Loucy (cell line): ENCODE data around the gene GPR35.

Experiments used
- H2AFZ ChIP-seq: fragments of 200-600 bp; sonication (generic); 2 replicates; pipeline ENCODE4 v1.6.0; 2016; ENCODE audit warnings: antibody characterized with exemption, mild to moderate bottlenecking, low read length, moderate library complexity
- H3F3A ChIP-seq: fragments of 200-600 bp; 2 replicates; pipeline ENCODE4 v1.6.0; 2016; ENCODE audit warnings: antibody characterized with exemption, low read depth, mild to moderate bottlenecking
- H3K27me3 ChIP-seq: fragments of 200-600 bp; sonication (generic); 2 replicates; pipeline ENCODE4 v1.6.1; 2014; ENCODE audit warnings: low read length, mild to moderate bottlenecking; ENCODE audit not compliant: insufficient read depth, poor library complexity, severe bottlenecking
- H3K36me3 ChIP-seq: fragments of 200-600 bp; sonication (generic); 2 replicates; pipeline ENCODE4 v1.6.1; 2016; ENCODE audit warnings: low read length; ENCODE audit not compliant: insufficient read depth
- H3K4me1 ChIP-seq: fragments of 200-600 bp; sonication (generic); 2 replicates; pipeline ENCODE4 v1.5.1; 2014; ENCODE audit warnings: low read length, mild to moderate bottlenecking; ENCODE audit not compliant: insufficient read depth, poor library complexity, severe bottlenecking
- H3K4me2 ChIP-seq: fragments of 200-600 bp; sonication (generic); 2 replicates; pipeline ENCODE4 v1.6.0; 2014; ENCODE audit warnings: antibody characterized with exemption, low read length, low read depth, mild to moderate bottlenecking; ENCODE audit not compliant: poor library complexity, severe bottlenecking
- H3K4me3 ChIP-seq: fragments of 200-600 bp; sonication (generic); 2 replicates; pipeline ENCODE4 v1.5.1; 2014; ENCODE audit warnings: low read length, mild to moderate bottlenecking, mixed read lengths; ENCODE audit not compliant: poor library complexity, severe bottlenecking
- H3K79me2 ChIP-seq: fragments of 200-600 bp; sonication (generic); 2 replicates; pipeline ENCODE4 v1.6.1; 2014; ENCODE audit warnings: low read length; ENCODE audit not compliant: insufficient read depth
- H3K9ac ChIP-seq: fragments of 200-600 bp; sonication (generic); 2 replicates; pipeline ENCODE4 v1.6.0; 2014; ENCODE audit warnings: mild to moderate bottlenecking, low read depth, low read length, moderate library complexity; ENCODE audit not compliant: poor library complexity, severe bottlenecking
- H3K9me2 ChIP-seq: fragments of 200-600 bp; sonication (generic); replicated peaks from 2 replicates; pipeline ENCODE4 v1.6.1; 2016; ENCODE audit warnings: low read depth, low read length, mixed read lengths
- H3K9me3 ChIP-seq: fragments of 200-600 bp; sonication (generic); 2 replicates; pipeline ENCODE4 v1.6.1; 2014; ENCODE audit warnings: mild to moderate bottlenecking, antibody characterized with exemption, low read length, low read depth; ENCODE audit not compliant: insufficient read depth
- H4K20me1 ChIP-seq: fragments of 200-600 bp; sonication (generic); 2 replicates; pipeline ENCODE4 v1.6.0; 2014; ENCODE audit warnings: antibody characterized with exemption, low read length, mild to moderate bottlenecking; ENCODE audit not compliant: insufficient read depth, poor library complexity, severe bottlenecking
- EZH2phosphoT487 ChIP-seq: fragments of 200-600 bp; IDR thresholded peaks from 2 replicates; pipeline ENCODE4 v1.6.1; 2018; ENCODE audit warnings: antibody characterized with exemption, mild to moderate bottlenecking, moderate library complexity, borderline replicate concordance
- TF ChIP-seq, protein P1 (sequence below): fragments of 200-600 bp; sonication (generic); conservative IDR thresholded peaks from 2 replicates; pipeline ENCODE4 v1.5.1; 2014; ENCODE audit warnings: mild to moderate bottlenecking, antibody characterized with exemption, low read length

The GPR35 gene

GRCh38 chr2:240589375-240589774, 35.9 kb upstream of the GPR35 start:
- Histone ChIP-seq H2AFZ (no peak overlapping the region), H3K27me3 (no peaks in the 10 kb centered on the region), H3K4me1 (peaks cover 27% of the 10 kb centered on the region), H3K9ac (peak overlapping the region; percentile 86), H3K36me3 (peaks cover 3% of the 10 kb centered on the region; the same call in 1 of the 2 replicates), H3K79me2 (peaks cover 72% of the 10 kb centered on the region), H3K9me3 (no peaks in the 10 kb centered on the region), H3K4me2 (peak overlapping the region; percentile 97), H4K20me1 (peaks cover 50% of the 10 kb centered on the region), H3K9me2 (no peaks in the 10 kb centered on the region), H3F3A (no peaks in the 10 kb centered on the region), H3K4me3 (peak overlapping the region; percentile 99)
- TF ChIP-seq EZH2phosphoT487: no peak
- TF ChIP-seq, protein P1, sequence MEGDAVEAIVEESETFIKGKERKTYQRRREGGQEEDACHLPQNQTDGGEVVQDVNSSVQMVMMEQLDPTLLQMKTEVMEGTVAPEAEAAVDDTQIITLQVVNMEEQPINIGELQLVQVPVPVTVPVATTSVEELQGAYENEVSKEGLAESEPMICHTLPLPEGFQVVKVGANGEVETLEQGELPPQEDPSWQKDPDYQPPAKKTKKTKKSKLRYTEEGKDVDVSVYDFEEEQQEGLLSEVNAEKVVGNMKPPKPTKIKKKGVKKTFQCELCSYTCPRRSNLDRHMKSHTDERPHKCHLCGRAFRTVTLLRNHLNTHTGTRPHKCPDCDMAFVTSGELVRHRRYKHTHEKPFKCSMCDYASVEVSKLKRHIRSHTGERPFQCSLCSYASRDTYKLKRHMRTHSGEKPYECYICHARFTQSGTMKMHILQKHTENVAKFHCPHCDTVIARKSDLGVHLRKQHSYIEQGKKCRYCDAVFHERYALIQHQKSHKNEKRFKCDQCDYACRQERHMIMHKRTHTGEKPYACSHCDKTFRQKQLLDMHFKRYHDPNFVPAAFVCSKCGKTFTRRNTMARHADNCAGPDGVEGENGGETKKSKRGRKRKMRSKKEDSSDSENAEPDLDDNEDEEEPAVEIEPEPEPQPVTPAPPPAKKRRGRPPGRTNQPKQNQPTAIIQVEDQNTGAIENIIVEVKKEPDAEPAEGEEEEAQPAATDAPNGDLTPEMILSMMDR: no peak

DNA sequence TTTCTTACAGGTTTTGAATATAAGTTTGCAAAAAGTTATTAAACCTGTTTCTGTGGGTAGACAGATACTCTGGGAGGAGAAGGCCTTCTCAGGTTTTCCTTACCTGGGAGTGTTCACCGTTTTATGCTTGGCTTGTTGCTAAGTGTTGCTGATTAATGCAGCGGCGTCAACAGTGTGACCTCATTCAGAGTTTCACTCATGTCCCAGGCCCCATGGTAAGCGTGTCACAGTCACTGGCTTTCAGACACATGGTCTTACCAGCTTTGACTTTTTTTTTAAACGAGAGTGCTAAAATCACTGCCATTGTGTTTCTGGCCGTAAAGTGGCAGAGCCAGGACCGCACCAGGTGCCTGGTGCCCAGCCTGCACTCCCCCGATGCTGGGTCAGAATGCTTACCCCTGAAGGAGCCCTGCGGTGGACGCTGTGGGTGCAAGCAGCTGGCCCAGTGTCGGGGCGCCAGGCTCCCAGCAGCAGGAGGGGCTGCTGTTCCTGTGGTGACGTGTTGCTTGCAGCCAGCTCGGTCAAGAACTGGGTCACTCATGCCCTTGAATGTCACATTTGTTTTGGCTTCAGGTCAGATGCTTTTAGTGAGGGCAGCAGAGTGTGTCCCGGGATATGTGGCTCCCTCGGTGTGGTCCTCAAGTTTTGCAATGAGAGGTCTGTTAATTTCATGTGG, 35.3 kb upstream of the GPR35 start:
- Histone ChIP-seq H3K4me3 (no peak overlapping the region), H3F3A (no peaks in the 10 kb centered on the region), H3K4me1 (peaks cover 22% of the 10 kb centered on the region), H4K20me1 (peaks cover 48% of the 10 kb centered on the region), H3K9me3 (no peaks in the 10 kb centered on the region), H3K27me3 (no peaks in the 10 kb centered on the region), H3K9me2 (no peaks in the 10 kb centered on the region), H3K4me2 (peak overlapping the region; percentile 97), H3K9ac (no peak overlapping the region), H3K79me2 (peaks cover 70% of the 10 kb centered on the region), H3K36me3 (peaks cover 3% of the 10 kb centered on the region; the same call in 1 of the 2 replicates), H2AFZ (no peak overlapping the region)
- TF ChIP-seq EZH2phosphoT487: no peak
- TF ChIP-seq, protein P1: no peak

DNA sequence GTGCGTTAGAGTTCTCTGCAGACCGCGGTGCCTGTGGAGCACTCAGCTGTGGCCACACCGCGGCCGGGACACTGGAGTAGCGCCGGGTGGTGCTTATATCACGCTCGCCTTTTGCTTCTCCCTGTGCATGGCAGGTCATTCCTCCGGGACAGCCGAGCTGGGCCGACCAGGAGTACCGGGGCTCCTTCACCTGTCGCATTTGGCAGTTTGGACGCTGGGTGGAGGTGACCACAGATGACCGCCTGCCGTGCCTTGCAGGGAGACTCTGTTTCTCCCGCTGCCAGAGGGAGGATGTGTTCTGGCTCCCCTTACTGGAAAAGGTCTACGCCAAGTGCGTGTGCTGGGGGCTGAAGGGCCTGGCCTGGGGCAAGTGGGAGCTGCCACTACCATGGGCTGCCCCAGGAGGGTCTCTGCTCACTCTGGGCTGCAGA, 34.6 kb upstream of the GPR35 start:
- no peak overlapping the region for H2AFZ ChIP-seq
- no peak for TF ChIP-seq EZH2phosphoT487
- TF ChIP-seq, protein P1: no peak
- H3K36me3 ChIP-seq: peaks cover 3% of the 10 kb centered on the region; the same call in 1 of the 2 replicates
- no peak overlapping the region for H3K4me3 ChIP-seq
- H3F3A ChIP-seq: no peaks in the 10 kb centered on the region
- peaks cover 41% of the 10 kb centered on the region for H4K20me1 ChIP-seq
- H3K4me1 ChIP-seq: peaks cover 17% of the 10 kb centered on the region
- H3K27me3 ChIP-seq: no peaks in the 10 kb centered on the region
- peaks cover 63% of the 10 kb centered on the region for H3K79me2 ChIP-seq
- no peak overlapping the region for H3K9ac ChIP-seq
- no peaks in the 10 kb centered on the region for H3K9me3 ChIP-seq
- H3K9me2 ChIP-seq: no peaks in the 10 kb centered on the region
- H3K4me2 ChIP-seq: no peak overlapping the region
